NCI-H69 (cell line): ENCODE results near the gene TBC1D2.
A peak's percentile ranks its signal among the peaks of the same experiment; 100 is the strongest.

Source experiments
- DNase-seq: peaks from one replicate; lab custom pipeline; 2025; lab: John Stamatoyannopoulos, UW

TBC1D2 gene

DNA sequence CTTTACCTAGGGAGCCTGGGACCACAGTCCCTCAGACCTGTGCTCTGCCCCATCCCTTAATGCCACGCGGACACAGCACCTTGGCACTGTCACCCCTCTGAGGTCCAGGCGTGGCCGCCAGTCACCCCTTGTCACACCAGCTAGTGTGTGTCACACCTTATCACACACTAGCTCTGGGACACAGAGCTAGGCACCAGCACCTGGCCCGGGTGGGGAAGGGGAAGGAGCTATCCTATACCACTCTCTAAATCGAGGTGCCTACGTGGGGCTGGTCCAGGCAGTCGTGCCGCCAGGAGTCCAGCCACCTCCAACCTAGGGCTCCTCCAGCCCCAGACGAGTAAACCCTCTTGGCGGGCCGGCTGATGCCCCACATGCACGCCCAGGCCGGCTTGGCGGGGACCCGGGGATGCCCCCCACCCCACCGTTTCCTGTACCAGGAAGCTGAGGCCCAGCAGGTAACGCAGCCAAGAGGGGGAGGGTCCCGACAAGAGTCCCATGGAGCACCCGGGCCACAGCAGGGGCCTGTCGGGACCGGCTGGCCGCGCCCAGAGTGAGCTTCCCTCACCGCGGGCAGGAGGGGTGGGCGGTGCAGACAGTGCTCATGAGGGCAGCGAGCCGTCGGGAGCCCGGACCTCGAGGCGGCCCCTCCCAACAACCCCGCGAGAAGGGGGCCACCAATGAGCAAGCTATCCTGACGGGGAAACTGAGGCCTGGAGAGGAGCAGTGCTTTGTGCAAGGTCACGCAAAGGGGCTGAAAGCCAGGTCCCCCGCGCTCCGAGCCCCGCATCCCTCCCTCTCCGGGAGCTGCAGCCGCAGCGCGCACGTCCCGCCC, 63.6 kb downstream of the TBC1D2 start:
- DNase-seq = peak; percentile 82

- DNase-seq = peak; percentile 24
Observed at GRCh38 chr9:98191181-98191608, 64.3 kb downstream of the TBC1D2 start.

DNA sequence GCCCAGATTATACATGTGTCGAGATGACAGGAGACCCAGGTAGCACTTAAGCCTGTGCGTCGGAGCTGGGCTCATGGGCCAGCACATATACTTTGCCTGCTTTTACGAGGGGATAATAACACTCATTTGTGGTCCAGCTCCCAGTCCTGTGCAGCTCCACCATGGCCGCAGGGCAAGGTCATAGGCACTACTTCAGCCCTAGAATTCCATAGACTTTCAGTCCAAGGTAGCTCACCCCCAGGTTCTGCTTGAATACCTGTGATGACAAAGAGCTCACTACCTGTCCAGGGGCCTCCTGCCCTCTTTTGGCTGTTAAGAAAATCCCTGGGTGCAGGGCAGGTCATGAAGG, 64.7 kb downstream of the TBC1D2 start:
- DNase-seq = no peak

DNA sequence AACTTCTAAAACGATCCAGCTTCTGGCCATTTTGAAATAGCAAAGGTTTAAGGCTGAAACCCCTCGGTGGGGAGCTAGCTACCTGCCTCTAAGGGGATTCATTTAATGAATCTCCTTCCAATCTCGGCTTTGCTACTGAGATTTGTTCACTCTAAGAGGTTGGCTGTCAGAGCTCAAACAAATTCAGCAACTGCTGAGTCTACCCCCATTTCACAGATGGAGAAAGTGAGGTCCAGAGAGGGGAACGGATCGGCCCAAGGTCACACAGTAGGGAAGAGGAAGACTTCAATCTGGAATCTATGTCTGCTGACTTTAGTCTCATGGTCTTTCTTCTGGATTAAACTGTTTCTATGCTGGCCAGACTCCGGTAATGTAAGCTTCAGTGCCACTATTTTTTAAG, 66.0 kb downstream of the TBC1D2 start:
- DNase-seq = no peak

GRCh38 chr9:98187926-98188325, 67.5 kb downstream of the TBC1D2 start:
- peak; percentile 64 for DNase-seq

GRCh38 chr9:98186236-98186635, 69.2 kb downstream of the TBC1D2 start:
- DNase-seq = no peak

DNA sequence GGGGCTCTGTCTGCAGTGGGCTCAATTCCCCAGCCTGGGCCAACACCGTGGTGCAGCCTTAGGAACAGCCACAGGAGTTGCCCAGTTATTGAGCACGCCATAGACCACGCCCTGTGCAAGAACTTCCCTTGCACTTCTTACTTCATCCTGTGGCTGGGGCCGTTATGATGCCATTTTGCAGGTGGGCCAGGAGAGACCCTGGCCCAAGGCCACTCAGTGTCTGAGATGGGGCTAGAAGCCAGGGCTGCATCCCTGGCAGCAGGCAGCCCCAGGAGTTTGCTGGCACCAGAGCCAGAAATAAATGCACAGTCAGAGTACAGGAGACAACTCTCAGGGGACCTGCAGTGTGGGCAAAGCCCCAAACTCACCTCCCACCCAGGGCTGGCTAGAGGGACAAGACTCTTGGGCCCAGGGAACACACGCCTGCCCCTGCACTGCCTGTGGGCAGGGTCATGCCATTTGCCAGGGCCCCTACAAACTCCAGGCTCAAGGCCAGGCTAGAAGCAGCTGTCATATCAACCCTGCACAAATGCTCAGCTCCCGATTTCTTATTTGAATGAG, 69.8 kb downstream of the TBC1D2 start:
- peak; percentile 58 for DNase-seq

DNA sequence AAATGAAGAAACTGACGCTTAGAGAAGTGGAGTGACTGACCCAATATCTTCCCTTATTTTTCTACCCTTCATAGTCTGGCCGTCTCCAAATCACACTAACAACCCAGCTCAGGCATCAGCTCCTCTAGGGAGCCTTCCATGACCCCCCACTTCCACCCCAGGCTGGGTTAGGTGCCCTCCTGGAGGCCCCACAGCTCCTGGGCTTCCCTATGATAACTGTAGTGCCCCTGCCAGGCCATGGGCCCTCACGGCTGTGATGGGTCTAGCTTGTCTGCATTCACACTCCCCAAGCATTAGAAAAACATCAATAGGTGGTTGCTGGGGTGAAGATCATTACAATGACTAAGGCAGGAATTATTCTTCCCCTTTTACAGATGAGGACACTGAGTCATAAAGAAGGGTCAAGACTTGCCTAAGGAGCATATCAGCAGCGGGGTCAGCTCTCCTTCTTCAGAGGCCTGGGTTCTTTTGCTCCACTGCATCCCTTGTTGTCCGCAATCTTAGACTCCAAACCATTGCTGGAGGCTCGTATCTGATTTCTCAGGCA, 70.4 kb downstream of the TBC1D2 start:
- DNase-seq = no peak

- no peak for DNase-seq
Observed at GRCh38 chr9:98184326-98184725, 71.1 kb downstream of the TBC1D2 start.

DNA sequence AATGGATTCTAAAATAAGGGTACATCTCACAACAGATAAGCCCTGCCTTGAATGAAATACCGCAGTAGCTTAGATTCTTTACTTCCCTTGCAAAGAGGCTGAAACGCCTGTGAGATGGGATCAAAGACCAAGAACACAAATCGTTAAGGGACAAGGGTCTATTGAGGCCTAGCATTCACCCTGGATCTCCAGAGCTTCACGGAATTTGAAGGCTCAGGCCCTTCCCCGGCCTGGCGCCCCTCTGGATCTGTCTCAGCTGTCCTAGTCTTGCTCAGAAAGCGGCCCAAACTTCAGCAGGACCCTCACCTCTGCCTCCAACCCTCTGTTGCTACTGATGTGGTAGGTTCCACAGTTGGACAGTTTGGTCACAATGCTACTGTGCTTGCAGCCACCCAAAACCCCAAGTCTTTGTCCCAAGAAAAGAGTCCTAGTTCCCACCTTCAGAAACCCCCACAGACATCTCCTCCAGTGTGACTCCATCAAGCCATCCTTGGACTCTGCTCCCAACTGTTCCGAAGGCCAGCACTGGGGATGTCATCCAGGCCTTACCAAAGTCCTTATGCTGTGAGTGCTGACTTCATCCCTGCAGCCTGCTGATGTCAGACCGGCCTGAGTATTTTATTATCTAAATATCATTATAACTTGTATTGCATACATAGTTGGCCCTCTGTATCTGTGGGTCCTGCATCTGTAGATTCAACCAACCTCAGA, 72.4 kb downstream of the TBC1D2 start:
- no peak for DNase-seq

GRCh38 chr9:98182069-98182820, 73.2 kb downstream of the TBC1D2 start:
- DNase-seq = peak; percentile 27

DNA sequence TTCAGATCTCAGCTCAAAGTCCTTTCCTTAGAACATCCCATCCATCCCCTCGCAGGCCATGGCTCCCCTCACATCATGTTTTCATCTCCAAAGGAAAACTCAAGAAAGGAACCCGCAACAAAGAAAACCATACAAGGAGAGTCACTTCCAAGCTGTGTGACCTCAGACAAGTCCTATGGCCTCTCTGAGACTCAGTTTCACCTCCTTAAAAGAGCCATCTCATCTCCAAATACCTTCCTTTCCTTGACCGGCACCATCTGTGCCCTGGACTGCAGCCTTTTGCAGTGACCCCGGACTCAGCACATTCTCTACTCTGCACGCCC, 73.7 kb downstream of the TBC1D2 start:
- no peak for DNase-seq

DNA sequence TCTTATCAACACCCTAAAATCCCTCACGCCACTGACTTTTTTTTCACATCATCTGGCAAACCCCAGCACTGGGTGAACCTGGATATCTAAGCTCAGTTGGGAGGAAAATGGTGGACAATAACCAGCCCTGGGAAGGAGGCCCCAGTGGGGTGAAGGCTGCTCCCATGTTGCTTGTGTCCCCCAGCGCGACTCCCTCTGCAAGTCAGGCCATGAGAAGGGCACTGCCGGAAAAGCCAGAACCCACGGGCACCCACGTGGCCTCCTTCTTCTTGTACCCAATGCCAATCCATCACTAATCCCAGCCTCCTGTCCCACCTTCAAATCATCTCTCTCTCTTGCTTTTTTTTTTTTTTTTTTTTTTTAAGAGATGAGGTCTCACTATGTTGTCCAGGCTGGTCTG, 74.5 kb downstream of the TBC1D2 start:
- no peak for DNase-seq

GRCh38 chr9:98178874-98179850, 76.3 kb downstream of the TBC1D2 start:
- no peak for DNase-seq

GRCh38 chr9:98176391-98177259, 78.8 kb downstream of the TBC1D2 start:
- peak; percentile 12 for DNase-seq

DNA sequence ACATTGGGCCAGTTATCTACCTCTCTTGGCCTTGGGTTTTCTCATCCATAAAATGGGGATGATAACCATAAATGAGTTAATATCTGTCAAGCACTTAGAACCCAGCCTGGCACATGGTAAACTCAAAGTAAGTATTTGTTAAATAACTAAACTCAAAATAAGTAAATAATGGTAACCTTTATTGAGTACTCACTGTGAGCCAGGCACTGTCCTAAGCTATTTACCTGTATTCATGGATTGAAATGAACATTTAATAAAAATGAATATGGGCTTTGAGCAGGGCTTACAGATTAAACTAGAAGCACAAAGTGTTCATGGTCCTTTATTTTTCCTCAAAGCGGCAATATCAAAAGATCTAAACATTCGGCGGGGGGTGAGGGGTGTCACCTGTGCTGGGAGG, 79.7 kb downstream of the TBC1D2 start:
- no peak for DNase-seq

DNA sequence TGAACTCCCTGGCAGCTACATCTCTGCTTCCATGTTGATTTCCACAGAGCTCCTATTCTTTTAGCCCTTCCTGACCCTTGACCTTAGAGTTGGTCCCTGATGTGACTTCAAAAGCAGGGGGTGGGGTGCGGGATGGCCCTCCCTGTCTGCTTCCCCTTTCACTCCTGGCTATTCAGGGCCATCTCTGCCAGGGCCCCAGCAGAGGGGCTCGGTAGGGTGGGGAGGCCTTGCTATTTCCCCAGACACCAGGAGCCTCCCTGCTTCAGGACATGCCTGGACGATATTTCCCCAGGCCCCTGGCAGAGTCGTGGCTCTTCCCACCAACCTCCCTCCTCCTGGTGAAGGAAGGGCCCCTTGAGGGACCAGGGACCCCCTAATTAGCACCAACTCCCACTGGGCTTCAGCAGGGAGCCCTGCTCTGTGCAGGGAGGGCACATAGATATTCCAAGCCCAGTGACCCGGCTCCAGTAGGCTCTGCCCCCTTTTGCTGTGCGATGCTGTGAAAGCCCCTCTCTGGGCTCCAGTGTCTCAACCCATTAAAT, 80.3 kb downstream of the TBC1D2 start:
- peak; percentile 89 for DNase-seq

GRCh38 chr9:98174502-98174918, 80.9 kb downstream of the TBC1D2 start:
- DNase-seq = peak; percentile 89

- peak; percentile 44 for DNase-seq
Observed at GRCh38 chr9:98173181-98173580, 82.3 kb downstream of the TBC1D2 start.

DNA sequence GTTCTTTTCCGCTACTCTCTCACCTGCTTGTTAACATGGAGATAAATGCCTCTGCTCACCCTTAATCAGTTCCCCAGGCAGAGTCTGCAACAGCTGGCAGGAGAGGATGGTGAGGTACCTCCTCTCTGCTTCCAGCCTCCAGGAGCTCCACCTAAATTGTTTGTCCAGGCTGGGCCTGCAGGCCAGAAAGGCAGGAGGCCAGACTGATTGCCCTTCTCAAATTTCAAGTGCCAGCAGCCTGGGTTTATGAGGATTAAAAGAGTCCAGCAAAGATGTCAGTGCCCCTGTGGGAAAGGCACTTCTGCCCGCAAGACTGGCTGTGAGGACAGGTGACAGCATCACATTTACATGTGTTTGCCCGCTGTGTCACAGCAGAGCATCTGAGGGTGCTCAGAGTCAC, 82.8 kb downstream of the TBC1D2 start:
- peak; percentile 99 for DNase-seq
